ENCODE data around the gene CHST3.
A peak's percentile ranks its signal among the peaks of the same experiment; 100 is the strongest.

The CHST3 gene

DNA sequence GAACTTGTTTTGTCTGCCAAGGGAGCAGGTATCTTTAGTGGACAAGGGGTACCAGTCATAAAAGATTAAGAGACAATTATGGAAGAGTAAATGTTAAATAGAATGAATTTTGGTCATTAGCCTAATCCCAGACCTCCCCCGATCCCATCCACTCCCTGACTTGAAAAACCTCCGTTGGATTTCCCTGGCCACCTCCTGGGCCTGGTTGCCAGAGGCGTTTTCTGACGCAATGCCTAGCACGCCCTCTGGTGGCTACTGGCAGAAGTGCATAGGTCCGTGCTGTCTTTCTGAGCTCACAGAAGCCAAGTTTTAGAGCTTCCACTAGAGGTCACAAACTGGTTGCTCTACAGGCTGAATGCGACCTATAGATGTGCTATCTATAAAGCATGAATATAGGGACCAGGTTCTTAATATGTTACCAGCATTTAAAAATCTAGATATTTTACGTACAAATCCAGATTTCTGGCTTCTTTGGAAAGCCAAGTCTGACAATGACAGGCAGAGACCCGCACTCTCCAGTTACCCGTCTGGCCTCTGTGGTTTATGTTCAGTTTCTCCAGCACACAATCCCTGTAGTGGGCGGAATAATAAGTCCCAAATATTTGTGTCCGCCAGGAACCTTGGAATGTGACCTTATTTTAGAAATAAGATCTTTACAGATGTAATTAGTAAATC lies 84.4 kb downstream of the CHST3 start:
- H3K4me1 ChIP-seq (ENCODE audit: insufficient read depth, insufficient read length): peaks cover 2% of the 10 kb centered on the region
- TF ChIP-seq SUZ12 (IDR thresholded peaks at IDR 0.05; ENCODE audit: extremely low read depth, insufficient read depth, insufficient read length) (no peak), ZNF274 (IDR thresholded peaks at IDR 0.05; ENCODE audit: low read depth, low read length) (no peak), YY1 (IDR thresholded peaks at IDR 0.05; ENCODE audit: insufficient read depth, insufficient read length) (no peak)

DNA sequence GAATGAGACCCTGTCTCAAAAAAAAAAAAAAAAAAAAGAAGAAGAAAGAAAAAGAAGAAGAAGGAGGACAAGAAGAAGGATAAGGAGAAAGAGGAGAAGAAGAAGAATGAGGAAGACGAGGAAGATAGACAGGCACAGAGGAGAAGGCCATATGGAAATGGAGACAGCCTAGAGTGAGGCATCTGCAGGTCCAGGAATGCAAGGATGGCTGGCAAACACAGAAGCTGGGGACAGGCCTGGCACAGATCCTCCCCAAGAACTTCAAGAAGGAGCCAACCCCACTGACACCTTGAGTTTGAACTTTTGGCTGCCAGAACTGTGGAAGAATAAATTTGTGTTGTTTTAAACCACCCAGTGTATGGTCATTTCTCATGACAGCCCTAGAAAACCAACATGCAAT lies 85.3 kb downstream of the CHST3 start:
- no peak for DNase-seq (ENCODE audit: low read depth, low spot score)
- Histone ChIP-seq H3K4me1 (ENCODE audit: insufficient read depth, insufficient read length) (peaks cover 2% of the 10 kb centered on the region), H3K9me3 (ENCODE audit: insufficient read depth, low read length) (peaks cover 12% of the 10 kb centered on the region; the same call in 1 of the 2 replicates), H3K4me3 (ENCODE audit: insufficient read length, low read depth) (no peak overlapping the region), H3K9ac (ENCODE audit: insufficient read length, low read depth) (no peak overlapping the region), H3K27me3 (ENCODE audit: insufficient read depth, insufficient read length) (no peaks in the 10 kb centered on the region), H3K36me3 (ENCODE audit: insufficient read depth, insufficient read length, low read length) (no peaks in the 10 kb centered on the region)
- no peak for TF ChIP-seq YY1 (IDR thresholded peaks at IDR 0.05; ENCODE audit: insufficient read depth, insufficient read length)
- TF ChIP-seq ZNF274 (IDR thresholded peaks at IDR 0.05; ENCODE audit: low read depth, low read length): no peak
- no peak for TF ChIP-seq SUZ12 (IDR thresholded peaks at IDR 0.05; ENCODE audit: extremely low read depth, insufficient read depth, insufficient read length)

More for the DNA sequence above, 84.4 kb downstream of the CHST3 start:
- Histone ChIP-seq H3K36me3 (ENCODE audit: insufficient read depth, insufficient read length, low read length) (no peaks in the 10 kb centered on the region), H3K9ac (ENCODE audit: insufficient read length, low read depth) (no peak overlapping the region), H3K4me3 (ENCODE audit: insufficient read length, low read depth) (no peak overlapping the region), H3K27me3 (ENCODE audit: insufficient read depth, insufficient read length) (no peaks in the 10 kb centered on the region), H3K9me3 (ENCODE audit: insufficient read depth, low read length) (peaks cover 12% of the 10 kb centered on the region; the same call in 1 of the 2 replicates)
- peak; percentile 89 for DNase-seq (ENCODE audit: low read depth, low spot score)

DNA sequence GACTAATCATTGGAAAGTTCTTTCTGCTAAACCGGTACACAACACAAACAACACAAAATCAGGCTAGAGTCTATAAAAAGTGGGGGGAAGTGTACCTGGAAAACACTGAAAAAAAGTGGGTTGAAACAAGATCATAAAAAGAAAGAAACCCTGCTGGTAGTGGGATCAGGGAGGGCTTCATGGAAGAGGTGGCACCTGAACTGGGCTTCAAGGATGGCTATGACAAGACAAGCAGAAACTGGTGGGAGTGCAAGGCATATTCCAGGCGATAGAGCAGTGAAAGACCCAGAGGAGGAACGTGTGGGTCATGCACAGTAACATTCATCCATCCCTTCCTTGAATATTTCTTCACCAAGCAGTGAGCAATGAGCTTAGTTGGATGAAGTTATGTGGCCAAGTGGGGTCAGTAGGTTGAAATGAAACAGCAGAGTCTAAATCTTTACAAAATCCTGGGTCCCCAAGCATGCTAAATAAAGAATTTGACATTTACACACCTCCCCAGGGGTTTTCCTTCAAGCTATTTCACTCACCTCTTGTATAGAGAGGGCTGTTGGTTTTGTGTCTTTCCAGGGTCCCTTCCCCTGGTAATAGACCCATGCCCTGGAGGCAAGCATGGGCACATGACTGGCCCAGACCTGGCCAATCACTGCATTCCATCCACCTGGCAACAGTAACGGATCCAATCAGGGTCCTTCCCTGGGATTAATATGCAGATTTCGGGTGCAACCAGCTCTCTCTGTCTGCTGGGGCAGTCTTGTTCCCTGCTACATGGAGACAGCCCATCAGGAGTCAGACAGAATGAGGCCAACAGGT lies 86.0 kb downstream of the CHST3 start:
- no peaks in the 10 kb centered on the region for H3K27me3 ChIP-seq (ENCODE audit: insufficient read depth, insufficient read length)
- H3K4me3 ChIP-seq (ENCODE audit: insufficient read length, low read depth): no peak overlapping the region
- no peak for DNase-seq (ENCODE audit: low read depth, low spot score)
- TF ChIP-seq YY1 (IDR thresholded peaks at IDR 0.05; ENCODE audit: insufficient read depth, insufficient read length) (no peak), ZNF274 (IDR thresholded peaks at IDR 0.05; ENCODE audit: low read depth, low read length) (no peak), SUZ12 (IDR thresholded peaks at IDR 0.05; ENCODE audit: extremely low read depth, insufficient read depth, insufficient read length) (no peak)
- no peak overlapping the region for H3K9ac ChIP-seq (ENCODE audit: insufficient read length, low read depth)
- peaks cover 12% of the 10 kb centered on the region; the same call in 1 of the 2 replicates for H3K9me3 ChIP-seq (ENCODE audit: insufficient read depth, low read length)
- no peaks in the 10 kb centered on the region for H3K4me1 ChIP-seq (ENCODE audit: insufficient read depth, insufficient read length)
- no peaks in the 10 kb centered on the region for H3K36me3 ChIP-seq (ENCODE audit: insufficient read depth, insufficient read length, low read length)

DNA sequence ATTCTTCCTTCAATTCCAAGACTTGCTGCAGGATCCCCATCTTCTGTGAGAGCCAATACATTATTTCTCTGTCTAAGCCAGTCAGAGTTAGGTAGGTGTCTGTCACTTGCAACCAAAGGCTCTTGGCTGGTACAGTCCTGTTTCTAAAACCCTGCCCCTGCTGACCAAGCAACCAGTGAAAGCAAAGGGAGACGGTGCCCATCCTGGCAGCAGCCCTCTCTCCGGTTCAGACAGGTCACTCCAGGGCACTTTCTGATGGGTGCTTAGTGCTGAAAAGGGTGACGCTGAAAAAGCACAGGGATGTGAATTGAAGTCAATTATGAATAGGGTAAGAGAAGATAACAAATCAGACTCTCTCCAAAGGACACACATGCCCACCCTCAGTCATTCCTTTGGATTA lies 86.7 kb downstream of the CHST3 start:
- DNase-seq (ENCODE audit: low read depth, low spot score): no peak
- H3K36me3 ChIP-seq (ENCODE audit: insufficient read depth, insufficient read length, low read length): no peaks in the 10 kb centered on the region
- H3K9me3 ChIP-seq (ENCODE audit: insufficient read depth, low read length): peaks cover 12% of the 10 kb centered on the region; the same call in 1 of the 2 replicates
- H3K27me3 ChIP-seq (ENCODE audit: insufficient read depth, insufficient read length): no peaks in the 10 kb centered on the region
- no peak overlapping the region for H3K4me3 ChIP-seq (ENCODE audit: insufficient read length, low read depth)
- no peaks in the 10 kb centered on the region for H3K4me1 ChIP-seq (ENCODE audit: insufficient read depth, insufficient read length)
- H3K9ac ChIP-seq (ENCODE audit: insufficient read length, low read depth): no peak overlapping the region
- no peak for TF ChIP-seq YY1 (IDR thresholded peaks at IDR 0.05; ENCODE audit: insufficient read depth, insufficient read length)
- TF ChIP-seq ZNF274 (IDR thresholded peaks at IDR 0.05; ENCODE audit: low read depth, low read length): no peak
- TF ChIP-seq SUZ12 (IDR thresholded peaks at IDR 0.05; ENCODE audit: extremely low read depth, insufficient read depth, insufficient read length): no peak

DNA sequence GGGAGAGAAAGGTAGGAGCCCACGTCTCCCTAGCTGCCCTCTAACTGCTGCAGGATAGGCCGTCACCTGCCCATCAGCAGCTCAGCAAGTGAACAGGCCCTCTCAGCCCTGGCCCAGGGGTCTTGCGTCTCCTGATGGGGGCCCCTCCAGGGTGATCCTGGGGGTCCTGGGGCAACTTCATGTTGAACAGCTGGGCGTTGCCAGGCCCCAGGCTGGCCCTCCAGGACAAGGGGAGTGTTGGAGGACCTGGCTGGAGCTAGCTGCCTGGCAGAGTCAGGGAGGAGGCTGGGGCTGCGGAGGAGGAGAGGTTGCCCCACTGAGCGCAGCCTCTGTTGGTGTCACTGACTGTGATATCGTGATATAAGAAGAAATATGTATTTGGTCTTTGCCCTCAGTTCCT lies 89.5 kb downstream of the CHST3 start:
- DNase-seq (ENCODE audit: low read depth, low spot score): no peak
- Histone ChIP-seq H3K4me1 (ENCODE audit: insufficient read depth, insufficient read length) (no peaks in the 10 kb centered on the region), H3K36me3 (ENCODE audit: insufficient read depth, insufficient read length, low read length) (no peaks in the 10 kb centered on the region)

DNA sequence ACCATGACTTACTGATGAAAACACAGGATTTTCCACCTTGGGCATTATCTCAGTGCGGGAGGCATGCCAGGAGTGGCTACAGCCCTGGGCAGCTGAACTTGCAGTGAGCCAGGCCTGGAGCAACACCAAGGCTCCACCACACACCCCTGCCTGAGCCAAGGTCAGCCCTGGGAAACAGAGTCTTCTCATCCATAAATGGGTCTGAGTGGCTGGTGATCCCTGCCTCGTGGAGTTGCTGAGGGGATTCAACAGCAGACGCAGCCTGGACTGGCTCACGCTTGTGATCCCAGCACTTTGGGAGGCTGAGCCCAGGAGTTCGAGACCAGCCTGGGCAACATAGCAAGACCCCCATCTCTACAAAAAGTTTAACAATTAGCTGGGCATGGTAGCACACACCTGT lies 91.9 kb downstream of the CHST3 start:
- TF ChIP-seq SUZ12 (IDR thresholded peaks at IDR 0.05; ENCODE audit: extremely low read depth, insufficient read depth, insufficient read length) (no peak), YY1 (IDR thresholded peaks at IDR 0.05; ENCODE audit: insufficient read depth, insufficient read length) (no peak), ZNF274 (IDR thresholded peaks at IDR 0.05; ENCODE audit: low read depth, low read length) (no peak)
- no peak for DNase-seq (ENCODE audit: low read depth, low spot score)
- Histone ChIP-seq H3K36me3 (ENCODE audit: insufficient read depth, insufficient read length, low read length) (no peaks in the 10 kb centered on the region), H3K27me3 (ENCODE audit: insufficient read depth, insufficient read length) (no peaks in the 10 kb centered on the region), H3K4me3 (ENCODE audit: insufficient read length, low read depth) (no peak overlapping the region), H3K9me3 (ENCODE audit: insufficient read depth, low read length) (no peaks in the 10 kb centered on the region), H3K4me1 (ENCODE audit: insufficient read depth, insufficient read length) (peaks cover 4% of the 10 kb centered on the region), H3K9ac (ENCODE audit: insufficient read length, low read depth) (no peak overlapping the region)

More for the DNA sequence above, 89.5 kb downstream of the CHST3 start:
- Histone ChIP-seq H3K27me3 (ENCODE audit: insufficient read depth, insufficient read length) (no peaks in the 10 kb centered on the region), H3K9me3 (ENCODE audit: insufficient read depth, low read length) (peaks cover 12% of the 10 kb centered on the region; the same call in 1 of the 2 replicates), H3K9ac (ENCODE audit: insufficient read length, low read depth) (no peak overlapping the region), H3K4me3 (ENCODE audit: insufficient read length, low read depth) (no peak overlapping the region)
- TF ChIP-seq ZNF274 (IDR thresholded peaks at IDR 0.05; ENCODE audit: low read depth, low read length) (no peak), YY1 (IDR thresholded peaks at IDR 0.05; ENCODE audit: insufficient read depth, insufficient read length) (no peak), SUZ12 (IDR thresholded peaks at IDR 0.05; ENCODE audit: extremely low read depth, insufficient read depth, insufficient read length) (no peak)
